Ureter (tissue), 1 donor: Measurements from ENCODE around the gene MTA1. TPM values are rescaled to one million over a fixed set of nuclear protein-coding genes. Genes with fewer than 3 reads are reported as not detected.

ENCODE experiments used
- DNase-seq: peaks from one replicate; pipeline ENCODE4 v3.0.0-alpha.2; 2020; ENCODE audit warnings: low spot score
- total RNA-seq: library from RNA; stranded (reverse); gene quantifications from one replicate; pipeline ENCODE4 v1.2.4, GENCODE V29; 2023
- donor health status: DM: yes; HTN: yes; CAD: no.

Gene MTA1
- total RNA-seq, 1 donor from 2014 or later, result 169 TPM

GRCh38 chr14:105386581-105387529, 32.8 kb upstream of the MTA1 start:
- no peak for DNase-seq

- no peak for DNase-seq
These were observed 32.1 kb upstream of the MTA1 start for GRCh38 chr14:105387530-105387922.

GRCh38 chr14:105388110-105388951, 31.3 kb upstream of the MTA1 start:
- DNase-seq, result no peak

- no peak for DNase-seq
These were observed 30.7 kb upstream of the MTA1 start for GRCh38 chr14:105388976-105389375.

- DNase-seq, result no peak
These were observed 30.1 kb upstream of the MTA1 start for GRCh38 chr14:105389534-105389933.

GRCh38 chr14:105389976-105390848, 29.4 kb upstream of the MTA1 start:
- DNase-seq, result no peak

GRCh38 chr14:105390849-105391500, 28.7 kb upstream of the MTA1 start:
- no peak for DNase-seq

GRCh38 chr14:105391541-105391940, 28.1 kb upstream of the MTA1 start:
- no peak for DNase-seq

GRCh38 chr14:105392131-105393090, 27.2 kb upstream of the MTA1 start:
- DNase-seq, result no peak

- DNase-seq, result no peak
These were observed 26.5 kb upstream of the MTA1 start for GRCh38 chr14:105393151-105393550.

GRCh38 chr14:105394714-105395537, 24.7 kb upstream of the MTA1 start:
- DNase-seq, result no peak

GRCh38 chr14:105395538-105395854, 24.1 kb upstream of the MTA1 start:
- DNase-seq, result no peak

- DNase-seq, result no peak
These were observed 22.2 kb upstream of the MTA1 start for GRCh38 chr14:105397350-105397931.

- peak; percentile 89 for DNase-seq
These were observed 21.4 kb upstream of the MTA1 start, which contains the start of gene TEX22 for GRCh38 chr14:105398044-105398725. TEX22 (plus strand) TSS chr14:105398538; CDS start chr14:105399341, 803 bp downstream.

- DNase-seq, result no peak
These were observed 20.7 kb upstream of the MTA1 start for GRCh38 chr14:105398726-105399465.

GRCh38 chr14:105399466-105399775, 20.2 kb upstream of the MTA1 start:
- no peak for DNase-seq

GRCh38 chr14:105400016-105400415, 19.6 kb upstream of the MTA1 start:
- no peak for DNase-seq

GRCh38 chr14:105401699-105402098, 17.9 kb upstream of the MTA1 start:
- no peak for DNase-seq
